Right kidney (tissue), 1 donor: Measurements from ENCODE around the gene KCNH6.

Source experiments
- DNase-seq: peaks from one replicate; pipeline ENCODE4 v3.0.0-alpha.2; 2016

The KCNH6 gene

GRCh38 chr17:63534816-63535455, 11.8 kb downstream of the KCNH6 start:
- DNase-seq: no peak

- DNase-seq: no peak
Observed at GRCh38 chr17:63535640-63536039, 12.5 kb downstream of the KCNH6 start.

DNA sequence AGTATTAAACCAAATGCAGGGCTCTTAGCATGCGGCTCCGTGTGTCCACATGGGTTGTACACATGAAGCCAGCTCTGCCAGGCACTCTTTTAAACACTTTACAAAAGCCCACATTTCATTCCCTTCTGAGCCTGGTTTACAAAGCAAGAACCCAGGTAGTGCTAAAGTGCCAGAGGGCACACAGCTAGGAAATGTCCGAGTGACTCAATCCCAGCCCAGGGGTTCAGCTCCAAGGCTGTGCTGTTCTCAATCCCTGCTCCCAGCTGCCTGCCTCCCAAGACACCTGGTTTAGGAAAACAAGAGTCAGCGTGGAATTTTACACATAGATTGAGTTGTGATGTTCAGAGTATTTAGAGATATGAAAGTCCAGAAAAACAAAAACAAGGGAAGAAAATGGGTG, 13.8 kb downstream of the KCNH6 start:
- DNase-seq: no peak

DNA sequence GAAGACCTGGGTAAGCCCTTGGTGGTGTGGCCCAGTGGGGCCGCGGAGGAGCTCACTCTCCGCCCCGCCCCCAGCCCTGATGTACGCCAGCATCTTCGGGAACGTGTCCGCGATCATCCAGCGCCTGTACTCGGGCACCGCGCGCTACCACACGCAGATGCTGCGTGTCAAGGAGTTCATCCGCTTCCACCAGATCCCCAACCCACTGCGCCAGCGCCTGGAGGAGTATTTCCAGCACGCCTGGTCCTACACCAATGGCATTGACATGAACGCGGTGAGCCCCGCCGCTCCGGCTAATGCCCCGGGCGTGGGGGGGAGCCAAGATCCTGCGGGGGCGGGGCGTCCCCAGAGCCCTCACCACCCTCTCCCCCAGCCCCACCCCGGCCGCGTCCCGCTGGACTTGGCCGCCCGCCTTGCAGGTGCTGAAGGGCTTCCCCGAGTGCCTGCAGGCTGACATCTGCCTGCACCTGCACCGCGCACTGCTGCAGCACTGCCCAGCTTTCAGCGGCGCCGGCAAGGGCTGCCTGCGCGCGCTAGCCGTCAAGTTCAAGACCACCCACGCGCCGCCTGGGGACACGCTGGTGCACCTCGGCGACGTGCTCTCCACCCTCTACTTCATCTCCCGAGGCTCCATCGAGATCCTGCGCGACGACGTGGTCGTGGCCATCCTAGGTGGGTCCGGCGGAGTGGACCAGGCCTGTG, 15.0 kb downstream of the KCNH6 start:
- peak; percentile 28 for DNase-seq

GRCh38 chr17:63538693-63539595, 15.8 kb downstream of the KCNH6 start:
- DNase-seq: no peak

- DNase-seq: no peak
Observed at GRCh38 chr17:63540590-63540989, 17.4 kb downstream of the KCNH6 start.

DNA sequence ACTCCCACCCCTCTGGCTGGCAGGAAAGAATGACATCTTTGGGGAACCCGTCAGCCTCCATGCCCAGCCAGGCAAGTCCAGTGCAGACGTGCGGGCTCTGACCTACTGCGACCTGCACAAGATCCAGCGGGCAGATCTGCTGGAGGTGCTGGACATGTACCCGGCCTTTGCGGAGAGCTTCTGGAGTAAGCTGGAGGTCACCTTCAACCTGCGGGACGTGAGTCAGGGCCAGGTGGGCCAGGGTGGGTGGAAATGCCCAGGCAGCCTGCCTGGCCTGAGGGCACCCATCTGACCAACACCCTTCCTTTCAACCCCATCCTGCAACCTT, 19.0 kb downstream of the KCNH6 start:
- DNase-seq: no peak

GRCh38 chr17:63542942-63543821, 20.0 kb downstream of the KCNH6 start:
- no peak for DNase-seq

DNA sequence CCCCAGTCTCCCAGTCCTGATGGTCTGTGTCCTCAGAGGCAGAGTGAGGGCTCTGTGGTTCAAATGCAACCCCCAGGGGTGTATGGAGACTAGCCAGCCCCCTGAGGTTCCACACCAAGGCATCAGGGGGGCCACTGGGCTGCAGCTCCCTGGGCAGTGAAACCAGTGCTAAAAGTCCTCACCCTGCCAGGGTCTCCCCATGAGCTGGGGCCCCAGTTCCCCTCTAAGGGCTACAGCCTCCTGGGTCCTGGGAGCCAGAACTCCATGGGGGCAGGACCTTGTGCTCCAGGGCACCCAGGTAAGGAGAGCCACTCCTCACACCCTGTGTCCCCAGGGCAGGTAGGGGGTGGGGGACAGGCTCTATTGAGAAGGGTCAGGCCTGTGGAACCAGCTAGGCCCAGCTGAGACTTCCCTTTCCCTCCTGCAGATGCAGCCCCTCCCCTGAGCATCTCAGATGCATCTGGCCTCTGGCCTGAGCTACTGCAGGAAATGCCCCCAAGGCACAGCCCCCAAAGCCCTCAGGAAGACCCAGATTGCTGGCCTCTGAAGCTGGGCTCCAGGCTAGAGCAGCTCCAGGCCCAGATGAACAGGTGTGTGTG, 20.8 kb downstream of the KCNH6 start:
- DNase-seq: no peak

- DNase-seq: no peak
Observed at GRCh38 chr17:63544467-63545301, 21.5 kb downstream of the KCNH6 start.

- DNase-seq: no peak
Observed at GRCh38 chr17:63546308-63547082, 23.3 kb downstream of the KCNH6 start.

DNA sequence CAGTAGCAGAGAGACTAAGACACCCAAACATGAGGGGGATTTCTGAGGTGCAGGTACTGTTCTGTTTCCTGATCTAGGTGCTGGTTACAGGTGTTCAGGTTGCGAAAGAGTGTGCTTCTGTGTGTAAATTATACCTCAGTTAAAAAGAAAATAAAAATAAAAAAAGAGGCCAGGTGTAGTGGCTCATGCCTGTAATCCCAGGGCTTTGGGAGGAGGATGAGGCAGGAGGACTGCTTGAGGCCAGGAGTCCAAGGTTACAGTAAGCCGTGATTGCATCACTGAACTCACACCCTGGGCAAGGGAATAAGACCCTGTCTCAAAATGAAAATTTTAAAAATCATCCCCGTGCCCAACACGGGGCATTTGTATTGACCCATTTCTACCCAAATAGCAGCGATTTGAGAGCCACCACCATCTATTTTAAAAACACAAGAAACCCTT, 23.9 kb downstream of the KCNH6 start:
- DNase-seq: no peak

- no peak for DNase-seq
Observed at GRCh38 chr17:63549289-63549945, 26.3 kb downstream of the KCNH6 start.

- DNase-seq: peak; percentile 90
Observed at GRCh38 chr17:63549946-63550816, 27.0 kb downstream of the KCNH6 start, which contains the start of gene DCAF7. TSS of gene DCAF7 (plus strand) at chr17:63550477. CDS start at chr17:63550678, 201 bp downstream.

DNA sequence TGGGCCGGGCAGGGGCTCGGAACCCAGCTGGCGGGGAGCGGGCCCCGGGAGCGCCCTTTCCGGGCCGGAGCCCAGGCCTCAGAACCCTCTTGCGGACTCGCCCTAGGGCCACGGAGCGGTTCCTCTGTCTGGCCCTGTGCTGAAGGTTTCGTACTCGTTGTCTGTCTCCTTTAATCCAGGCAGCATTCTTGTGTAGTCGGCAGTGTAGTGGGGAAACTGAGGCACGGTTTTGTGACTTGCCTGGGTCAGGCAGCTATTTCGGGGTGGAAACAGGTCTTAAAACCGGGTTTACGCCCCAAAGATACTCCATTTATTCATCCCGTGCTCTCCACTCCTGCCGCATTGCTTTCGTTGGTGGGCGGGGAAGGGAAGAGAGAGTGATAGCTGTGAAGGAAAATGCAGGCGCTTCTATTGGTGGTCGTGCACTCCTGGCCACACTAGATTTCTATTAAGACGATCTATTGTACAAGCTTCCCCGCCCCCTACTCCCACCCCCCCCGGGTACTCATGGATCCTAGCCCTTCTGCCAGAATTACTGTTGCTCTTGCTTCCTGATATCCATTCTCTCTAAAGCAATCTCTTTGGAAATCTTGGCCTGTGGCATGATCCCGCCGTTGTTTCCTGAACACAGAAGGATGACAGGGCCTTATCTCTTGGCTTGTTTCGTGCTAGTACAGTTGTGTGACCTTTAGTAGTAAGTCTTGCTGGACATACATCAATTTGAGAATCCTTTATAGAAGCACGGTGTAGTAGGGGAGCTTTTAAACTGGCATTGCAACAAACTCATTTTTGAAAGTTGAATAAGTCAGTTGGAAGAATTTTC, 27.9 kb downstream of the KCNH6 start:
- DNase-seq: no peak

DNA sequence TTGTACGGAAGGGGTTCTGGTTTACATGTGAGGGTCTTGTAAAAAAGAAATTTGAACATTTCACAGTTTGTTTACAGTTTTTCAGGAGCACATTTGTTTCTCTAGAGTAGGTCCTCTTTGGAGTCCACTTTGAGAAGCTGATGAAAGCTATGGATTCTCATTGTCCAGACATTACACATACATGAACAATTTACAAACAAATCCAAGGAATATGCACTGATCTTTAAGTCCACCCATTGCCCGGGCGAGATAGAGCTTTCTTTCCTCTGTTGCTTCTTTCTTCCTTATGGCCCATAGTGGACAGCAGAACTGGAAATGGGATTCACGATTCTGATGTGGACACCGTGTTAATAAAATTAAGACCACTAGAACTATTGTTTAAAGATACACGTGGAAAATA, 29.1 kb downstream of the KCNH6 start:
- no peak for DNase-seq

DNA sequence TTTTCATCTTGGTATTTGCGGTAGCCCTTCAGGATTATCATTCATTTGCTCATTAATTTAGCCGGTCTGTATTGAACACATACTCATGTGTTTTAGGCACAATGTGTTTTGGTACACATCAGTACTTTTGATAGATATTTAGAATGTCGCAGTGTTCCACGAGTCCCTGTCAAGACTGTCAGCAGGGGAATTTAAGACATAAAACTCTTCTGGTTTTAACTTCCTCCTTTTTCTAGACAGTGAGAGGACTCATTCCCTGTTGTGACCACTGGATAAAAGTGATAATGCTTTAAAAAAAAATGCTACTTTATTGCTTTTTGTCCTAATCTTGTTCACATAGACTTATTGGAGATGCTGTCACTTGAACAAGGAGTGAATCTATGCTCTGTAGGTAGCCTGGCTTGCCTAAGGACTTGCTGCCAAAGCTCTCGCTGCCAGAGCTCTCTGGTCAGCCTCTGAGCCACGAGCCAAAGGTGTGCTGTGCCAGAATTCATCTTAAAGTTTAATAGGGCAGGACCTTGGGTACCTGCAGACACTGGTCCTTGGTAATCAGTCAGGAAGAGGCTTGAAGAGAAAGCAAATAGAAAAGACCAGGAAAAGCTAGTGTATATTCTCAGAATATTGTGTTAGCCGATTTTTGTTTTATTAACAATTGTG, 32.5 kb downstream of the KCNH6 start:
- DNase-seq: no peak
